ENCODE results near the gene ADM. TPM values are rescaled to one million over a fixed set of nuclear protein-coding genes. Genes with fewer than 3 reads are reported as not detected.

Gene ADM
- total RNA-seq, 1 donor from 2014 or later: 169 TPM

DNA sequence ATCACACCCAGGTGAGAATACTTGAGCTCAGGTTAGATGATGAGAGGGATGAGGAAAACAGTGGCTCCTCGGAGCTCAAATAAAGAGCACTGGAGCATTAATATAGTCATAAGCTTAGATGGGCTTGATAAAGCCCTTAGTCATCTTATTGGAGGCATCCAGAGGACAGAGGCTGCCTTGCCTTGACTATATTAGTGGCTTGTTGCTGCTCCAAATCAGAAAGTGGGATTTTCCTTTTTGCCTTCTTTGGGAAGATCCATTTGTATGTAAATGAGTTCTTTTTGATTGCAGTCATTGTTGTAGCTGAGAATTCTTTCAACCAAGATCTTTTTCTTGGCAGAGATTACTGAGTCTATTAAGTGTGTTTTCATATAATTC, 18.9 kb downstream of the ADM start:
- no peak for TF ChIP-seq CTCF (IDR thresholded peaks at IDR 0.05; ENCODE audit: insufficient read depth, low read length, severe bottlenecking)
- DNase-seq (ENCODE audit: low read depth): no peak
- no peak for FAIRE-seq
- no peaks in the 10 kb centered on the region for H3K36me3 ChIP-seq (ENCODE audit: control insufficient read depth, insufficient read depth, low read length)
- H3K4me3 ChIP-seq (ENCODE audit: low read depth, low read length): no peak overlapping the region
- H3K27me3 ChIP-seq (ENCODE audit: control insufficient read depth, insufficient read depth, low read length): no peaks in the 10 kb centered on the region

DNA sequence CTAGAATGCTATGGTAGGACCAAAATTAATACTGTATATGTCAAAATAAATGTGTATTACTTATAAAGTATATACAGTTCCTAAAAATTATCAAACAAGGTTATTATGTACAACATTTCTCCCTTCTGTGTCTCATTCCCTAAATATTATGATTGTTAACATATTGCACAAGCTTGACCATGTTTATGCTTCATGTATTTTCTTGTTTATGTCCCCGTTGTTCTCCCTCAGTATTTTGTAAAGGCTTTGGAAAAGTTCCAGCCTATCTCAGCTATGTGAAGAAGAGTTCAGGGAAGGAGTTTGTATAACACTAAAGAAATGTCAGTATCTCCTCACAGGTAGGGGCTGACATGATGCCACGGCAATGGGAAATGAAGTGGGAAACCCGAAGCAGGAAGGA, 19.6 kb downstream of the ADM start:
- Histone ChIP-seq H3K4me3 (ENCODE audit: low read depth, low read length) (no peak overlapping the region), H3K27me3 (ENCODE audit: control insufficient read depth, insufficient read depth, low read length) (no peaks in the 10 kb centered on the region), H3K36me3 (ENCODE audit: control insufficient read depth, insufficient read depth, low read length) (no peaks in the 10 kb centered on the region)
- no peak for FAIRE-seq
- DNase-seq (ENCODE audit: low read depth): no peak
- TF ChIP-seq CTCF (IDR thresholded peaks at IDR 0.05; ENCODE audit: insufficient read depth, low read length, severe bottlenecking): no peak

DNA sequence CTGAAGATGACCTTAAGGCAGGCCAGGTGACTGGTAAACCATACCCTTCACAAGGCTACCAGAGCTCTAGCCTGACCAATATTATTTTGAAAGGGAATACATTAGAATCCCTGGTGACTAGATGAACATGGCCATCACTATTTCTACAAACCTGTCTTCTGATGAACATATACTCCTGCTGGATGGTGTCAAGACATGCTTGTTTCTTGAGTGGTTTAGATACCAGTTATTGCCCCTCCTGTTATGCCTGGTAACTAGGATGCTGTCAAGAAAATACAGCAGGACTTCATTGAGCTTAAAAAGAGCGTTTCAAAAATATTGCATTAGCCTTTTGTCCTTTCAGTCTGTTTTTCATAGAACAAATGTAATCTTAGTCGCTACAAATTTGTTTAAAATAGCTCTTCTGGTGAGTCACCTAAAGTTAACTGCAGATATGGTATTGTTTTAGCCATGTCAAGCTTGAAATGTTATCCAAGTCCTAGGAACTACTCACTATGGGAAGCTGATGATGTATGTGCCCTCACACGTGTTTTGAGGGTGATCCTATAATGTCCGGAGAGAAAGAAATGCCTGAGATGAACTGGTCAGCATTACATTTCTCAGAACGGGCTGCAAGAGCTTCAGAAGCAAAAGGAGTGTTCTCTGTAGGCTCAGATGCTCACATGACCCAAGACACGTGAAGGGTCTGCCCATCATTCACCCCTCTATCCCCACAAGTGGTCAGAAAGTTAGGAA, 20.6 kb downstream of the ADM start:
- DNase-seq (ENCODE audit: low read depth) (no peak), FAIRE-seq (no peak)
- TF ChIP-seq CTCF (IDR thresholded peaks at IDR 0.05; ENCODE audit: insufficient read depth, low read length, severe bottlenecking): no peak
- Histone ChIP-seq H3K4me3 (ENCODE audit: low read depth, low read length) (no peak overlapping the region), H3K27me3 (ENCODE audit: control insufficient read depth, insufficient read depth, low read length) (no peaks in the 10 kb centered on the region), H3K36me3 (ENCODE audit: control insufficient read depth, insufficient read depth, low read length) (no peaks in the 10 kb centered on the region)

DNA sequence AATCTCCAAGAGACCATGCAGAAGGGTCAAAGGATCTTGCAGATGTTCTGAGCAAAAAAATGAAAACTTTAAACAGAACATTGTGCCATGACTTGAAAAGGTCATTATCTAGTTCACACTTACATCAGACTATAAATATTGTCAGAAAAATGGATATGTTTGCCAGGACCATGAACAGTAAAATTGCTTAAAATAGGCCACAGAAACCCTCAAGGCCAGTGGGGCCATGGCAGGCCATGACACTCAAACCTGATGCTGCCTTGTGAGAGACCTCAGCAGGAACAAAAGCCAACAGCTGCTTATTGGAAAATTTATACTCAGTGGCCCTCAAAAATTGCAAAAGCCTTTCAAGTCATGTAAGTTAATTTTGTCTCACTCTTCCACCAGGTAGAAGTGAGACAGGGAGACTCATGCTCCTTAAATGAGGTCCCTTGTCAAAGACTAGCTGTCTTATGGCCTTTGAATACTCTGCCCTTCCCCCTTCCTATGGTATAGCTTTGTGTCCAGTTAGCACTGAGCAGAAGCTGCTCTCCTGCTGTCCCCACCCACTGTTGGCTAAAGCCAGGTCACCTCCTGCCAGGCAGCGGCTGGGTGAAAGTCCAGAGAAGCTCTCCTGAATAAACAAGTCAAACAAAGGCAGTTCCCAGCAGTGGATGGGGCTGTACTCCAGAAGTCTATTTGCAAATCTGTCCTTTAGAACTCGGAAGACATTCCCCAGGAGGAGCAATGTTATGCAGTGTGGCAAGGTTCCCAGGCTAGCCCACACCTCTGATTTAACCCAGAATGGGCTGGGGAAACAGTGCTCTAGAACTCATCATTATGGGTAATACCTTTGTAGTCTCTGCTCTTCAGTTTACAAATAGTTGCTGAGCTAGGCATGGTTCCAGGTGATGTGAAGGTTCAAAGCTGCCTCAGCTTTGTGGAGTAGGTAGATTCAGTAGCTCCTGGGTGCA, 21.4 kb downstream of the ADM start:
- H3K4me3 ChIP-seq (ENCODE audit: low read depth, low read length): no peak overlapping the region
- no peak for TF ChIP-seq CTCF (IDR thresholded peaks at IDR 0.05; ENCODE audit: insufficient read depth, low read length, severe bottlenecking)
- no peaks in the 10 kb centered on the region for H3K27me3 ChIP-seq (ENCODE audit: control insufficient read depth, insufficient read depth, low read length)
- FAIRE-seq (no peak), DNase-seq (ENCODE audit: low read depth) (no peak)
- no peaks in the 10 kb centered on the region for H3K36me3 ChIP-seq (ENCODE audit: control insufficient read depth, insufficient read depth, low read length)

DNA sequence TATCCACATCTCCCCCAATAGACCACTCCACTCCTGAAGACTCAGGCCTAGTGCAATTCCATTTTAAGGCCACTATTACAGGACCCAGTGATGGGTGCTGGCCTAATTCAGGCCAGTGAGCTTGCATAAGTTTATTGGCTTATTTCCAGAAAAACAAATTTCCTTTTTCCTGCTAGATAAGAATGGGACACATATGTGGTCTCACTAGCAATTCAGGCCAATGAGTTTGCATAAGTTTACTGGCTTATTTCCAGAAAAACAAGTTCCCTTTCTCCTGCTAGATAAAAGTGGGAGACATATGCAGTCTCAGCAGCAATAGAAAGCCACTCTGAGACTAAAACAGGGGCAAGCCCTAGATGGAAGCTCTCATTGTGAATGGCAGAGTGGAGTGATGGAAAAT, 22.4 kb downstream of the ADM start:
- FAIRE-seq: no peak
- TF ChIP-seq CTCF (IDR thresholded peaks at IDR 0.05; ENCODE audit: insufficient read depth, low read length, severe bottlenecking): no peak
- Histone ChIP-seq H3K27me3 (ENCODE audit: control insufficient read depth, insufficient read depth, low read length) (no peaks in the 10 kb centered on the region), H3K36me3 (ENCODE audit: control insufficient read depth, insufficient read depth, low read length) (no peaks in the 10 kb centered on the region), H3K4me3 (ENCODE audit: low read depth, low read length) (no peak overlapping the region)
- peak; percentile 37 for DNase-seq (ENCODE audit: low read depth)
